H9 (cell line): ENCODE results near the gene TOR4A. TPM values are rescaled to one million over a fixed set of nuclear protein-coding genes. Genes with fewer than 3 reads are reported as not detected.
"Not testable (repeated sequence)": the region's sequence is repeated elsewhere in the genome, so short reads cannot be mapped to it uniquely, and the experiment has no call there.

ENCODE experiments used
- DNase-seq: peaks from one replicate; pipeline ENCODE4 v3.0.0-alpha.2; 2017
- H2AFZ ChIP-seq: one replicate; pipeline ENCODE4 v1.6.1; 2013; ENCODE audit warnings: mild to moderate bottlenecking, low read length, control low read depth, moderate library complexity
- H2AK5ac ChIP-seq: 2 replicates; pipeline ENCODE4 v1.6.1; 2013; ENCODE audit warnings: low read length, control low read depth, mixed read lengths; ENCODE audit not compliant: insufficient read length
- H2BK120ac ChIP-seq: one replicate; pipeline ENCODE4 v1.6.1; 2013; ENCODE audit warnings: low read depth, mild to moderate bottlenecking, low read length, control low read depth, inconsistent platforms; ENCODE audit not compliant: poor library complexity, severe bottlenecking
- H2BK12ac ChIP-seq: 2 replicates; pipeline ENCODE4 v1.6.1; 2013; ENCODE audit warnings: low read length, control low read depth, mixed read lengths, low read depth; ENCODE audit not compliant: insufficient read length
- H2BK15ac ChIP-seq: 2 replicates; pipeline ENCODE4 v1.6.1; 2013; ENCODE audit warnings: low read depth, low read length, control low read depth
- H2BK20ac ChIP-seq: one replicate; pipeline ENCODE4 v1.6.1; 2013; ENCODE audit warnings: low read depth, mild to moderate bottlenecking, low read length, control low read depth, inconsistent platforms; ENCODE audit not compliant: poor library complexity, severe bottlenecking
- H2BK5ac ChIP-seq: 2 replicates; pipeline ENCODE4 v1.6.1; 2013; ENCODE audit warnings: low read length, control low read depth, mixed read lengths; ENCODE audit not compliant: insufficient read length
- H3K14ac ChIP-seq: 2 replicates; pipeline ENCODE4 v1.6.1; 2013; ENCODE audit warnings: low read length, control low read depth; ENCODE audit not compliant: insufficient read depth
- H3K18ac ChIP-seq: 2 replicates; pipeline ENCODE4 v1.6.1; 2013; ENCODE audit warnings: low read depth, mild to moderate bottlenecking, mixed read lengths, low read length, control low read depth; ENCODE audit not compliant: insufficient read length
- H3K23ac ChIP-seq: 2 replicates; pipeline ENCODE4 v1.6.1; 2013; ENCODE audit warnings: low read length, control low read depth, mixed read lengths, low read depth; ENCODE audit not compliant: insufficient read length
- H3K23me2 ChIP-seq: 2 replicates; pipeline ENCODE4 v1.6.1; 2013; ENCODE audit warnings: low read depth, mild to moderate bottlenecking, mixed read lengths, low read length, control low read depth; ENCODE audit not compliant: insufficient read length, poor library complexity, severe bottlenecking
- H3K27ac ChIP-seq: 2 replicates; pipeline ENCODE4 v1.5.1; 2013; ENCODE audit warnings: low read length, control low read depth, mixed read lengths, low read depth; ENCODE audit not compliant: insufficient read length
- H3K27me3 ChIP-seq: 2 replicates; pipeline ENCODE4 v1.6.1; 2013; ENCODE audit warnings: low read length, control low read depth, inconsistent platforms; ENCODE audit not compliant: insufficient read depth
- H3K4ac ChIP-seq: 2 replicates; pipeline ENCODE4 v1.6.1; 2013; ENCODE audit warnings: low read depth, mild to moderate bottlenecking, control low read depth, inconsistent platforms, low read length, moderate library complexity
- H3K4me1 ChIP-seq: 2 replicates; pipeline ENCODE4 v1.6.1; 2013; ENCODE audit warnings: low read length, control low read depth, inconsistent platforms; ENCODE audit not compliant: insufficient read depth
- H3K4me2 ChIP-seq: 2 replicates; pipeline ENCODE4 v1.6.1; 2013; ENCODE audit warnings: low read length, control low read depth, mixed read lengths; ENCODE audit not compliant: insufficient read length, insufficient read depth
- H3K56ac ChIP-seq: 2 replicates; pipeline ENCODE4 v1.6.1; 2013; ENCODE audit warnings: low read depth, mild to moderate bottlenecking, mixed read lengths, low read length, control low read depth; ENCODE audit not compliant: insufficient read length
- H3K79me1 ChIP-seq: 2 replicates; pipeline ENCODE4 v1.6.1; 2013; ENCODE audit warnings: low read depth, mild to moderate bottlenecking, moderate library complexity, low read length, control low read depth, inconsistent platforms; ENCODE audit not compliant: insufficient read depth, poor library complexity, severe bottlenecking
- H3K79me2 ChIP-seq: 2 replicates; pipeline ENCODE4 v1.6.1; 2013; ENCODE audit warnings: low read length, control low read depth, inconsistent platforms; ENCODE audit not compliant: insufficient read depth
- H3K9ac ChIP-seq: 2 replicates; pipeline ENCODE4 v1.6.1; 2013; ENCODE audit warnings: low read length, control low read depth, mixed read lengths; ENCODE audit not compliant: insufficient read length; ENCODE audit errors: extremely low read depth
- H3K9me3 ChIP-seq: one replicate; pipeline ENCODE4 v1.6.1; 2013; ENCODE audit warnings: low read depth, low read length, inconsistent platforms; ENCODE audit not compliant: control insufficient read depth
- H3T11ph ChIP-seq: one replicate; pipeline ENCODE4 v1.6.1; 2013; ENCODE audit warnings: mild to moderate bottlenecking, low read length, control low read depth, inconsistent platforms
- H4K20me1 ChIP-seq: one replicate; pipeline ENCODE4 v1.6.1; 2013; ENCODE audit not compliant: control insufficient read depth, insufficient read length, insufficient read depth
- H4K5ac ChIP-seq: 2 replicates; pipeline ENCODE4 v1.6.1; 2013; ENCODE audit warnings: low read depth, mild to moderate bottlenecking, mixed read lengths, low read length, control low read depth; ENCODE audit not compliant: insufficient read length
- H4K8ac ChIP-seq: replicated peaks from 2 replicates; pipeline ENCODE4 v1.6.1; 2013; ENCODE audit warnings: low read length, control low read depth, mixed read lengths, low read depth; ENCODE audit not compliant: insufficient read length
- H4K91ac ChIP-seq: 2 replicates; pipeline ENCODE4 v1.6.1; 2013; ENCODE audit warnings: low read depth, mild to moderate bottlenecking, moderate library complexity, mixed read lengths, low read length, control low read depth; ENCODE audit not compliant: insufficient read length
- H3K27ac Mint-ChIP-seq, 3 experiments: 2 replicates in 2 of 3; 3 replicates in 1 of 3; pipeline ENCODE4 v1.8.0; 2020 to 2021; ENCODE audit warnings: mixed read lengths in 3 of 3, mild to moderate bottlenecking in 1 of 3, moderate library complexity in 1 of 3
- H3K27me3 Mint-ChIP-seq: 2 replicates; pipeline ENCODE4 v1.8.0; 2021; ENCODE audit warnings: low read depth, mild to moderate bottlenecking, moderate library complexity, mixed read lengths
- H3K36me3 Mint-ChIP-seq, 3 experiments: 2 replicates in 2 of 3; 3 replicates in 1 of 3; pipeline ENCODE4 v1.8.0; 2020 to 2021; ENCODE audit warnings: low read depth in 3 of 3, mixed read lengths in 3 of 3; ENCODE audit not compliant: insufficient read depth in 1 of 3
- H3K4me1 Mint-ChIP-seq, 2 experiments: 2 replicates each; pipeline ENCODE4 v1.8.0; 2020; ENCODE audit warnings: mixed read lengths in 2 of 2
- H3K4me3 Mint-ChIP-seq, 2 experiments: 2 replicates in 1 of 2; 3 replicates in 1 of 2; pipeline ENCODE4 v1.8.0; 2020 to 2021; ENCODE audit warnings: mild to moderate bottlenecking in 2 of 2, mixed read lengths in 2 of 2, moderate library complexity in 1 of 2
- H3K9me3 Mint-ChIP-seq, 2 experiments: 2 replicates in 1 of 2; 3 replicates in 1 of 2; pipeline ENCODE4 v1.8.0; 2020; ENCODE audit warnings: mild to moderate bottlenecking in 2 of 2, mixed read lengths in 2 of 2, moderate library complexity in 1 of 2
- WGBS: extraction: QIAGEN DNeasy Blood & Tissue Kit; methylation state at CpG from one replicate; pipeline ENCODE4 v1.1.7; 2013; ENCODE audit warnings: missing lambda C conversion rate, low lambda C conversion rate, mixed read lengths; ENCODE audit not compliant: insufficient read length; ENCODE audit errors: extremely low coverage; 5-methylcytosine and 5-hydroxymethylcytosine counted together
- total RNA-seq: library from RNA; stranded (reverse); gene quantifications from 2 replicates; pipeline ENCODE4 v1.2.1, GENCODE V29; 2021

The TOR4A gene
- total RNA-seq, 1 experiment from 2014 or later = 6.2 TPM

- not testable (repeated sequence) for H2AK5ac ChIP-seq, H3K18ac ChIP-seq, H2AFZ ChIP-seq, H4K8ac ChIP-seq, H2BK12ac ChIP-seq, H2BK15ac ChIP-seq, H3K56ac ChIP-seq, H3K14ac ChIP-seq, H3K4me3 Mint-ChIP-seq, H3K9ac ChIP-seq, H3K27ac ChIP-seq, H3K36me3 Mint-ChIP-seq, H2BK120ac ChIP-seq, H3T11ph ChIP-seq, H3K79me2 ChIP-seq, H3K4me2 ChIP-seq, H3K79me1 ChIP-seq, H4K5ac ChIP-seq, DNase-seq, H3K27me3 ChIP-seq, H3K4me1 Mint-ChIP-seq, H3K4ac ChIP-seq, H2BK5ac ChIP-seq, H4K91ac ChIP-seq, H3K23ac ChIP-seq, H3K4me1 ChIP-seq, H2BK20ac ChIP-seq, H4K20me1 ChIP-seq, H3K27ac Mint-ChIP-seq, H3K23me2 ChIP-seq, H3K9me3 ChIP-seq
- peaks cover 3 to 47% of the 10 kb centered on the region in 2 experiments for H3K9me3 Mint-ChIP-seq
- WGBS = no CpG with 5 or more reads among the region's 26 CpGs
- peaks cover 15% of the 10 kb centered on the region for H3K27me3 Mint-ChIP-seq
Measured at GRCh38 chr9:137329590-137329989, 52.1 kb downstream of the TOR4A start.
